HepG2 (cell line): Measurements from ENCODE around the gene GUCA2B. TPM values are rescaled to one million over a fixed set of nuclear protein-coding genes. Genes with fewer than 3 reads are reported as not detected.
A peak's percentile ranks its signal among the peaks of the same experiment; 100 is the strongest.

ENCODE experiments used
- ATAC-seq: fragments of 200-7000 bp; cut with Tn5 transposase; 3 replicates; pipeline ENCODE4 v1.9.1; 2020; ENCODE audit warnings: mild to moderate bottlenecking, moderate library complexity
- BruUV-seq: library from RNA; stranded (reverse); fragments of 400-500 nt; replicated peaks from 2 replicates; lab custom pipeline; 2021; lab: Mats Ljungman, UMichigan
- CTCF ChIA-PET: fragments of 300-600 bp; formaldehyde crosslinking; extraction: SDS; loops from one replicate; lab custom pipeline; 2021; ENCODE audit warnings: low total read pairs, inconsistent platforms, low intra/inter-chr PET ratio; lab: Yijun Ruan, JAX
- POLR2A ChIA-PET: fragments of 350-600 bp; sonication (Branson Sonifier 250); formaldehyde crosslinking; loops from one replicate; lab custom pipeline; 2020; ENCODE audit warnings: antibody characterized with exemption, inconsistent platforms; lab: Yijun Ruan, JAX
- DNase-seq: peaks from one replicate; pipeline ENCODE4 v3.0.0-alpha.2; 2015; ENCODE audit warnings: low spot score
- FAIRE-seq: peaks from 3 replicates; lab custom pipeline; 2011; peaks lifted over from hg19 to GRCh38; lab: Jason Lieb, UNC
- H2AFZ ChIP-seq: one replicate; pipeline ENCODE4 v1.6.1; 2011; ENCODE audit warnings: low read length, inconsistent platforms
- H3K27ac ChIP-seq: fragments of 300-600 bp; 3 replicates; pipeline ENCODE4 v1.8.0; 2011; ENCODE audit warnings: mixed run types, mild to moderate bottlenecking, mixed read lengths, low read length, inconsistent platforms; ENCODE audit not compliant: insufficient read depth; ENCODE audit errors: extremely low read length
- H3K27me3 ChIP-seq, 2 experiments: fragments of 200-600 bp in 1 of 2; 2 replicates in 1 of 2; 3 replicates in 1 of 2; pipeline versions ENCODE4 v1.6.0 to v1.8.0; 2011; ENCODE audit warnings: low read length in 2 of 2, mild to moderate bottlenecking in 2 of 2, moderate library complexity in 2 of 2, inconsistent platforms in 1 of 2; ENCODE audit not compliant: insufficient read depth in 2 of 2, control insufficient read depth in 1 of 2
- H3K36me3 ChIP-seq, 2 experiments: fragments of 200-600 bp in 1 of 2; replicated peaks in 1 of 2; 2 replicates in 1 of 2; 3 replicates in 1 of 2; pipeline versions ENCODE4 v1.5.1 to v1.8.0; 2011; ENCODE audit warnings: low read length in 2 of 2, inconsistent platforms in 1 of 2; ENCODE audit not compliant: insufficient read depth in 2 of 2, control insufficient read depth in 1 of 2
- H3K4me1 ChIP-seq: 2 replicates; pipeline ENCODE4 v1.5.1; 2012; ENCODE audit warnings: low read length, inconsistent platforms; ENCODE audit not compliant: insufficient read depth
- H3K4me2 ChIP-seq: 2 replicates; pipeline ENCODE4 v1.6.0; 2011; ENCODE audit warnings: low read depth, low read length, inconsistent platforms
- H3K4me3 ChIP-seq, 3 experiments: fragments of 200-600 bp in 1 of 3; sonication (generic), shearing (Covaris generic) in 1 of 3; replicated peaks in 1 of 3; 2 replicates each; pipeline ENCODE4 v1.5.1; 2011 to 2016; ENCODE audit warnings: low read length in 3 of 3, inconsistent platforms in 2 of 3, low read depth in 2 of 3, mild to moderate bottlenecking in 2 of 3, control low read depth in 1 of 3, mixed read lengths in 1 of 3; ENCODE audit not compliant: insufficient read depth in 1 of 3
- H3K79me2 ChIP-seq: one replicate; pipeline ENCODE4 v1.6.1; 2011; ENCODE audit warnings: low read length, inconsistent platforms; ENCODE audit not compliant: insufficient read depth
- H3K9ac ChIP-seq: 2 replicates; pipeline ENCODE4 v1.6.0; 2011; ENCODE audit warnings: mild to moderate bottlenecking, low read depth, low read length, inconsistent platforms; ENCODE audit not compliant: insufficient read depth
- H3K9me3 ChIP-seq: 2 replicates; pipeline ENCODE4 v1.5.1; 2012; ENCODE audit warnings: mild to moderate bottlenecking, low read length
- H4K20me1 ChIP-seq: 2 replicates; pipeline ENCODE4 v1.6.0; 2011; ENCODE audit warnings: inconsistent platforms, mild to moderate bottlenecking, low read length, moderate library complexity; ENCODE audit not compliant: insufficient read depth
- ZBTB37 ChIP-seq: sonication (generic); formaldehyde crosslinking; IDR thresholded peaks from 2 replicates; pipeline ENCODE4 v1.4.0; 2020; ENCODE audit warnings: mild to moderate bottlenecking, missing genetic modification reagents
- ZNF136 ChIP-seq: sonication (generic); formaldehyde crosslinking; IDR thresholded peaks from 2 replicates; pipeline ENCODE4 v1.8.1; 2022; ENCODE audit warnings: low read depth, mild to moderate bottlenecking, moderate library complexity, missing genetic modification reagents
- ZNF710 ChIP-seq: sonication (generic); formaldehyde crosslinking; IDR thresholded peaks from 2 replicates; pipeline ENCODE4 v1.5.0; 2020; ENCODE audit warnings: mild to moderate bottlenecking, missing genetic modification reagents, borderline replicate concordance
- ZNF737 ChIP-seq: sonication (generic); formaldehyde crosslinking; IDR thresholded peaks from 2 replicates; pipeline ENCODE4 v1.5.0; 2020; ENCODE audit warnings: missing genetic modification reagents, mild to moderate bottlenecking, borderline replicate concordance
- WGBS: methylation state at CpG from one replicate; pipeline ENCODE4 v1.1.6; 2017; ENCODE audit warnings: low lambda C conversion rate; 5-methylcytosine and 5-hydroxymethylcytosine counted together
- in situ Hi-C: cut with HindIII; loops from 2 replicates; pipeline ENCODE4 v1.10.0; 2017; ENCODE audit warnings: low pct_unique_long_range_greater_than_20kb; ENCODE audit not compliant: extremely low pct_ligation_motif_present
- intact Hi-C: fragments of 100-400 bp; cut with micrococcal nuclease; formaldehyde crosslinking; loops from one replicate; pipeline ENCODE4 v1.10.0; 2022; ENCODE audit not compliant: unreplicated experiment
- polyA plus RNA-seq, 8 experiments: library from polyadenylated mRNA; depleted of rRNA in 3 of 8; stranded (reverse) in 7 of 8; unstranded in 1 of 8; fragments of >200 nt; fragmentation: Illumina TruSeq in 4 of 8; extraction: Trizol in 4 of 8; gene quantifications; 2 replicates each; pipeline versions ENCODE4 v1.2.1 to v1.2.3, GENCODE V29; 2011 to 2016; ENCODE audit warnings: low read depth in 4 of 8, missing spikeins in 1 of 8, mixed read lengths in 1 of 8; ENCODE audit not compliant: insufficient read depth in 1 of 8
- total RNA-seq, 5 experiments: library from RNA; depleted of rRNA; stranded (reverse); fragments of >200 nt; fragmentation: Illumina TruSeq; extraction: Trizol; gene quantifications; 2 replicates each; pipeline ENCODE4 v1.2.3, GENCODE V29; 2016; ENCODE audit warnings: low read depth in 1 of 5
- TF ChIP-seq, protein P1 (sequence below): sonication (generic); formaldehyde crosslinking; IDR thresholded peaks from 2 replicates; pipeline ENCODE4 v1.5.0; 2020; ENCODE audit warnings: mild to moderate bottlenecking, missing genetic modification reagents, moderate library complexity
- TF ChIP-seq, protein P2 (sequence below): sonication (generic); formaldehyde crosslinking; IDR thresholded peaks from 2 replicates; pipeline ENCODE4 v1.4.0; 2020; ENCODE audit warnings: missing genetic modification reagents

Gene GUCA2B
- total and polyA plus RNA-seq, 2 of the 13 experiments (the other 11 are each of a cell fraction or from before 2014, with no cell fraction given): not detected

- intact Hi-C loops: no loop called here
- H4K20me1 ChIP-seq: no peaks in the 10 kb centered on the region
- no peak for FAIRE-seq
- no peak overlapping the region for H3K9ac ChIP-seq
- 30% methylated on average over 12 of the region's 12 CpGs for WGBS
- in situ Hi-C loops: loop anchor here (10.0 kb wide), 1 partner anchor 600 kb away; the partner anchor contains the start of gene CLDN19
- no peak overlapping the region for H3K4me3 ChIP-seq
- POLR2A ChIA-PET: no interaction called here
- no peaks in the 10 kb centered on the region for H3K79me2 ChIP-seq
- H3K4me1 ChIP-seq: peaks cover 8% of the 10 kb centered on the region; the same call in 1 of the 2 replicates
- H3K36me3 ChIP-seq: no peaks in the 10 kb centered on the region
- H2AFZ ChIP-seq: no peak overlapping the region
- CTCF ChIA-PET: no interaction called here
- no peaks in the 10 kb centered on the region for H3K9me3 ChIP-seq
- no TSS peak for BruUV-seq
- H3K27ac ChIP-seq: no peak overlapping the region
- H3K27me3 ChIP-seq: peaks cover 3 to 46% of the 10 kb centered on the region in 2 experiments; a peak in 3 of 5 replicates
- DNase-seq: no peak
- TF ChIP-seq, protein P1, sequence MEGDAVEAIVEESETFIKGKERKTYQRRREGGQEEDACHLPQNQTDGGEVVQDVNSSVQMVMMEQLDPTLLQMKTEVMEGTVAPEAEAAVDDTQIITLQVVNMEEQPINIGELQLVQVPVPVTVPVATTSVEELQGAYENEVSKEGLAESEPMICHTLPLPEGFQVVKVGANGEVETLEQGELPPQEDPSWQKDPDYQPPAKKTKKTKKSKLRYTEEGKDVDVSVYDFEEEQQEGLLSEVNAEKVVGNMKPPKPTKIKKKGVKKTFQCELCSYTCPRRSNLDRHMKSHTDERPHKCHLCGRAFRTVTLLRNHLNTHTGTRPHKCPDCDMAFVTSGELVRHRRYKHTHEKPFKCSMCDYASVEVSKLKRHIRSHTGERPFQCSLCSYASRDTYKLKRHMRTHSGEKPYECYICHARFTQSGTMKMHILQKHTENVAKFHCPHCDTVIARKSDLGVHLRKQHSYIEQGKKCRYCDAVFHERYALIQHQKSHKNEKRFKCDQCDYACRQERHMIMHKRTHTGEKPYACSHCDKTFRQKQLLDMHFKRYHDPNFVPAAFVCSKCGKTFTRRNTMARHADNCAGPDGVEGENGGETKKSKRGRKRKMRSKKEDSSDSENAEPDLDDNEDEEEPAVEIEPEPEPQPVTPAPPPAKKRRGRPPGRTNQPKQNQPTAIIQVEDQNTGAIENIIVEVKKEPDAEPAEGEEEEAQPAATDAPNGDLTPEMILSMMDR: 0 out of 2 replicates have a peak, but pooled peaks have one; percentile 12
- TF ChIP-seq ZNF710 (no peak), ZNF136 (CRISPR knock-in tag) (no peak), ZBTB37 (no peak), ZNF737 (no peak)
- TF ChIP-seq, protein P2, sequence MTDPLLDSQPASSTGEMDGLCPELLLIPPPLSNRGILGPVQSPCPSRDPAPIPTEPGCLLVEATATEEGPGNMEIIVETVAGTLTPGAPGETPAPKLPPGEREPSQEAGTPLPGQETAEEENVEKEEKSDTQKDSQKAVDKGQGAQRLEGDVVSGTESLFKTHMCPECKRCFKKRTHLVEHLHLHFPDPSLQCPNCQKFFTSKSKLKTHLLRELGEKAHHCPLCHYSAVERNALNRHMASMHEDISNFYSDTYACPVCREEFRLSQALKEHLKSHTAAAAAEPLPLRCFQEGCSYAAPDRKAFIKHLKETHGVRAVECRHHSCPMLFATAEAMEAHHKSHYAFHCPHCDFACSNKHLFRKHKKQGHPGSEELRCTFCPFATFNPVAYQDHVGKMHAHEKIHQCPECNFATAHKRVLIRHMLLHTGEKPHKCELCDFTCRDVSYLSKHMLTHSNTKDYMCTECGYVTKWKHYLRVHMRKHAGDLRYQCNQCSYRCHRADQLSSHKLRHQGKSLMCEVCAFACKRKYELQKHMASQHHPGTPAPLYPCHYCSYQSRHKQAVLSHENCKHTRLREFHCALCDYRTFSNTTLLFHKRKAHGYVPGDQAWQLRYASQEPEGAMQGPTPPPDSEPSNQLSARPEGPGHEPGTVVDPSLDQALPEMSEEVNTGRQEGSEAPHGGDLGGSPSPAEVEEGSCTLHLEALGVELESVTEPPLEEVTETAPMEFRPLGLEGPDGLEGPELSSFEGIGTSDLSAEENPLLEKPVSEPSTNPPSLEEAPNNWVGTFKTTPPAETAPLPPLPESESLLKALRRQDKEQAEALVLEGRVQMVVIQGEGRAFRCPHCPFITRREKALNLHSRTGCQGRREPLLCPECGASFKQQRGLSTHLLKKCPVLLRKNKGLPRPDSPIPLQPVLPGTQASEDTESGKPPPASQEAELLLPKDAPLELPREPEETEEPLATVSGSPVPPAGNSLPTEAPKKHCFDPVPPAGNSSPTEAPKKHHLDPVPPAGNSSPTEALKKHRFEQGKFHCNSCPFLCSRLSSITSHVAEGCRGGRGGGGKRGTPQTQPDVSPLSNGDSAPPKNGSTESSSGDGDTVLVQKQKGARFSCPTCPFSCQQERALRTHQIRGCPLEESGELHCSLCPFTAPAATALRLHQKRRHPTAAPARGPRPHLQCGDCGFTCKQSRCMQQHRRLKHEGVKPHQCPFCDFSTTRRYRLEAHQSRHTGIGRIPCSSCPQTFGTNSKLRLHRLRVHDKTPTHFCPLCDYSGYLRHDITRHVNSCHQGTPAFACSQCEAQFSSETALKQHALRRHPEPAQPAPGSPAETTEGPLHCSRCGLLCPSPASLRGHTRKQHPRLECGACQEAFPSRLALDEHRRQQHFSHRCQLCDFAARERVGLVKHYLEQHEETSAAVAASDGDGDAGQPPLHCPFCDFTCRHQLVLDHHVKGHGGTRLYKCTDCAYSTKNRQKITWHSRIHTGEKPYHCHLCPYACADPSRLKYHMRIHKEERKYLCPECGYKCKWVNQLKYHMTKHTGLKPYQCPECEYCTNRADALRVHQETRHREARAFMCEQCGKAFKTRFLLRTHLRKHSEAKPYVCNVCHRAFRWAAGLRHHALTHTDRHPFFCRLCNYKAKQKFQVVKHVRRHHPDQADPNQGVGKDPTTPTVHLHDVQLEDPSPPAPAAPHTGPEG (CRISPR knock-in tag): no peak
- peak; percentile 25; the same call in 2 of the 3 replicates for ATAC-seq
- H3K4me2 ChIP-seq: no peak overlapping the region
These were observed 8.4 kb upstream of the GUCA2B start for GRCh38 chr1:42144711-42145388.
